Keratinocyte (primary cell): ENCODE results near the gene SHISAL2B. TPM values are rescaled to one million over a fixed set of nuclear protein-coding genes. Genes with fewer than 3 reads are reported as not detected.
"Not testable (repeated sequence)": the region's sequence is repeated elsewhere in the genome, so short reads cannot be mapped to it uniquely, and the experiment has no call there.

Experiments used
- DNase-seq: peaks from one replicate; pipeline ENCODE4 v3.0.0-alpha.2; 2011; ENCODE audit warnings: low read depth, missing footprints, low spot score
- FAIRE-seq: peaks from 2 replicates; lab custom pipeline; 2011; peaks lifted over from hg19 to GRCh38; lab: Jason Lieb, UNC
- H2AFZ ChIP-seq: 2 replicates; pipeline ENCODE4 v1.6.0; 2012; ENCODE audit warnings: low read length, control low read depth, inconsistent platforms; ENCODE audit not compliant: control insufficient read depth
- H3K27ac ChIP-seq: 2 replicates; pipeline ENCODE4 v1.5.1; 2011; ENCODE audit warnings: low read length; ENCODE audit not compliant: control insufficient read depth, insufficient read depth
- H3K27me3 ChIP-seq: 3 replicates; pipeline ENCODE4 v1.6.0; 2011; ENCODE audit warnings: low read length; ENCODE audit not compliant: control insufficient read depth, insufficient read depth; ENCODE audit errors: extremely low read depth
- H3K36me3 ChIP-seq, 2 experiments: 2 replicates in 1 of 2; 3 replicates in 1 of 2; pipeline ENCODE4 v1.5.1; 2011; ENCODE audit warnings: low read length in 2 of 2, mild to moderate bottlenecking in 1 of 2; ENCODE audit not compliant: control insufficient read depth in 2 of 2, insufficient read depth in 2 of 2; ENCODE audit errors: extremely low read depth in 1 of 2
- H3K4me1 ChIP-seq: 3 replicates; pipeline ENCODE4 v1.5.1; 2011; ENCODE audit warnings: low read length; ENCODE audit not compliant: control insufficient read depth, insufficient read depth; ENCODE audit errors: extremely low read depth
- H3K4me2 ChIP-seq: 3 replicates; pipeline ENCODE4 v1.6.0; 2011; ENCODE audit warnings: low read depth, low read length; ENCODE audit not compliant: control insufficient read depth, insufficient read depth; ENCODE audit errors: extremely low read depth
- H3K4me3 ChIP-seq, 3 experiments: fragments of 200-600 bp in 1 of 3; sonication (generic) in 1 of 3; 2 replicates in 2 of 3; 3 replicates in 1 of 3; pipeline ENCODE4 v1.5.1; 2011 to 2016; ENCODE audit warnings: low read length in 3 of 3, mild to moderate bottlenecking in 3 of 3, control low read depth in 2 of 3, inconsistent platforms in 1 of 3, low read depth in 1 of 3, mixed read lengths in 1 of 3, mixed run types in 1 of 3, moderate library complexity in 1 of 3; ENCODE audit not compliant: control insufficient read depth in 2 of 3, insufficient read depth in 2 of 3; ENCODE audit errors: extremely low read depth in 1 of 3
- H3K79me2 ChIP-seq: 2 replicates; pipeline ENCODE4 v1.6.0; 2012; ENCODE audit warnings: low read length; ENCODE audit not compliant: control insufficient read depth, insufficient read depth
- H3K9ac ChIP-seq: 3 replicates; pipeline ENCODE4 v1.6.0; 2011; ENCODE audit warnings: low read length; ENCODE audit not compliant: control insufficient read depth, insufficient read depth; ENCODE audit errors: extremely low read depth
- H3K9me1 ChIP-seq: 3 replicates; pipeline ENCODE4 v1.6.0; 2011; ENCODE audit warnings: low read length; ENCODE audit not compliant: control insufficient read depth, insufficient read depth; ENCODE audit errors: extremely low read depth
- H3K9me3 ChIP-seq: 2 replicates; pipeline ENCODE4 v1.5.1; 2012; ENCODE audit warnings: low read depth, low read length; ENCODE audit not compliant: control insufficient read depth
- H4K20me1 ChIP-seq: 3 replicates; pipeline ENCODE4 v1.6.0; 2011; ENCODE audit warnings: low read length; ENCODE audit not compliant: control insufficient read depth, insufficient read depth; ENCODE audit errors: extremely low read depth
- EZH2 ChIP-seq: IDR thresholded peaks from one replicate; pipeline ENCODE4 v1.6.1; 2012; ENCODE audit warnings: inconsistent platforms, mild to moderate bottlenecking, low read length, moderate library complexity
- dilution Hi-C: fragments of 300-500 bp; cut with MboI; formaldehyde crosslinking; loops from one replicate; pipeline ENCODE4 v1.7.0; 2020; ENCODE audit warnings: low sequenced_read_pairs; ENCODE audit not compliant: extremely low pct_ligation_motif_present
- polyA plus RNA-seq, 5 experiments: library from polyadenylated mRNA; depleted of rRNA in 3 of 5; stranded (reverse) in 3 of 5; stranded (forward) in 1 of 5; unstranded in 1 of 5; fragments of >200 nt; gene quantifications; 1 replicate in 1 of 5; 2 replicates in 3 of 5; 3 replicates in 1 of 5; pipeline versions ENCODE4 v1.2.1 to v1.2.3, GENCODE V29; 2011 to 2012; ENCODE audit warnings: missing spikeins in 2 of 5, low read depth in 1 of 5, low replicate concordance in 1 of 5
- TF ChIP-seq, protein P1 (sequence below), 3 experiments: IDR thresholded peaks in 1 of 3; conservative IDR thresholded peaks in 1 of 3; optimal IDR thresholded peaks in 1 of 3; 2 replicates in 2 of 3; 3 replicates in 1 of 3; pipeline versions ENCODE3 to v1.5.1; 2011; ENCODE audit warnings: low read length in 3 of 3, mild to moderate bottlenecking in 3 of 3, moderate library complexity in 2 of 3, control low read depth in 1 of 3, inconsistent platforms in 1 of 3; ENCODE audit not compliant: insufficient read depth in 2 of 3; ENCODE audit errors: extremely low read depth in 1 of 3

Gene SHISAL2B
- polyA plus RNA-seq, 1 donor (not counting 4 experiments of a cell fraction or from before 2014, with no cell fraction given) = not detected

DNA sequence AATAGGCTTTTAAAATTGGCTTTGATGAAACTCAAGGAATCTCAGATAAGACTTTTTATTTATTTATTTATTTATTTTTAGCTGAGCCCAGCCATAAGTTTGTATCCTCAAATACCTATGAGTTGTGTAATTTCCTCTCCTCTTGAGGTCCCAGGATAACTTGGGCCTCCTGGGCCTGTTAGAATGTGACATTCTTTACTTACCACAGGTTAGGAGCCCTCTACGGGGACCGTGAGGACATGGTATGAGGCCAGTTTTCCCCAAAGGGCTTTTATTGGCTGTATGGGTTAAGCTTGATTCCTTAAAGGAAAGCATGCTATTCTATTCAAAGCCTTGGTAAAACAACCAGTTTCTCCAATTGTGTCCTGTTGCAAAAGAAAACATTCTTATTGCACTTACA, 16.9 kb downstream of the SHISAL2B start:
- TF ChIP-seq, protein P1, sequence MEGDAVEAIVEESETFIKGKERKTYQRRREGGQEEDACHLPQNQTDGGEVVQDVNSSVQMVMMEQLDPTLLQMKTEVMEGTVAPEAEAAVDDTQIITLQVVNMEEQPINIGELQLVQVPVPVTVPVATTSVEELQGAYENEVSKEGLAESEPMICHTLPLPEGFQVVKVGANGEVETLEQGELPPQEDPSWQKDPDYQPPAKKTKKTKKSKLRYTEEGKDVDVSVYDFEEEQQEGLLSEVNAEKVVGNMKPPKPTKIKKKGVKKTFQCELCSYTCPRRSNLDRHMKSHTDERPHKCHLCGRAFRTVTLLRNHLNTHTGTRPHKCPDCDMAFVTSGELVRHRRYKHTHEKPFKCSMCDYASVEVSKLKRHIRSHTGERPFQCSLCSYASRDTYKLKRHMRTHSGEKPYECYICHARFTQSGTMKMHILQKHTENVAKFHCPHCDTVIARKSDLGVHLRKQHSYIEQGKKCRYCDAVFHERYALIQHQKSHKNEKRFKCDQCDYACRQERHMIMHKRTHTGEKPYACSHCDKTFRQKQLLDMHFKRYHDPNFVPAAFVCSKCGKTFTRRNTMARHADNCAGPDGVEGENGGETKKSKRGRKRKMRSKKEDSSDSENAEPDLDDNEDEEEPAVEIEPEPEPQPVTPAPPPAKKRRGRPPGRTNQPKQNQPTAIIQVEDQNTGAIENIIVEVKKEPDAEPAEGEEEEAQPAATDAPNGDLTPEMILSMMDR (optimal IDR thresholded peaks at IDR 0.05 in 1 of 3, IDR thresholded peaks at IDR 0.05 in 1 of 3, conservative IDR thresholded peaks at IDR 0.05 in 1 of 3; ENCODE audit: extremely low read depth in 1 of 3, insufficient read depth in 2 of 3, low read length in 3 of 3) = no peak
- no peak for TF ChIP-seq EZH2
- no peak overlapping the region for H3K9ac ChIP-seq
- H3K27me3 ChIP-seq = no peaks in the 10 kb centered on the region
- no peak overlapping the region for H3K4me2 ChIP-seq
- no peak overlapping the region for H3K4me3 ChIP-seq
- H3K4me1 ChIP-seq = no peaks in the 10 kb centered on the region
- dilution Hi-C loops = no loop called here
- no peaks in the 10 kb centered on the region for H3K9me3 ChIP-seq
- no peaks in the 10 kb centered on the region for H3K36me3 ChIP-seq
- FAIRE-seq (no peak), DNase-seq (no peak)
- no peaks in the 10 kb centered on the region for H4K20me1 ChIP-seq
- H3K27ac ChIP-seq = no peak overlapping the region
- no peaks in the 10 kb centered on the region for H3K9me1 ChIP-seq
- H2AFZ ChIP-seq = no peak overlapping the region
- no peaks in the 10 kb centered on the region for H3K79me2 ChIP-seq

DNA sequence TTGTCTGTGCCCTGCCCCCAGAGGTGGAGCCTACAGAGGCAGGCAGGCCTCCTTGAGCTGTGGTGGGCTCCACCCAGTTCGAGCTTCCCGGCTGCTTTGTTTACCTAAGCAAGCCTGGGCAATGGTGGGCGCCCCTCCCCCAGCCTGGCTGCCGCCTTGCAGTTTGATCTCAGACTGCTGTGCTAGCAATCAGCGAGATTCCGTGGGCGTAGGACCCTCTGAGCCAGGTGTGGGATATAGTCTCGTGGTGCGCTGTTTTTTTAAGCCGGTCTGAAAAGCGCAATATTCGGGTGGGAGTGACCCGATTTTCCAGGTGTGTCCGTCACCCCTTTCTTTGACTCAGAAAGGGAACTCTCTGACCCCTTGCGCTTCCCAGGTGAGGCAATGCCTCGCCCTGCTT, 24.2 kb downstream of the SHISAL2B start:
- H3K27me3 ChIP-seq, H3K4me1 ChIP-seq, dilution Hi-C loops, H3K9me3 ChIP-seq, H3K36me3 ChIP-seq, H3K4me3 ChIP-seq, H3K27ac ChIP-seq, H3K79me2 ChIP-seq, H4K20me1 ChIP-seq, DNase-seq, FAIRE-seq, H3K4me2 ChIP-seq, H2AFZ ChIP-seq, H3K9me1 ChIP-seq, H3K9ac ChIP-seq: not testable (repeated sequence)

DNA sequence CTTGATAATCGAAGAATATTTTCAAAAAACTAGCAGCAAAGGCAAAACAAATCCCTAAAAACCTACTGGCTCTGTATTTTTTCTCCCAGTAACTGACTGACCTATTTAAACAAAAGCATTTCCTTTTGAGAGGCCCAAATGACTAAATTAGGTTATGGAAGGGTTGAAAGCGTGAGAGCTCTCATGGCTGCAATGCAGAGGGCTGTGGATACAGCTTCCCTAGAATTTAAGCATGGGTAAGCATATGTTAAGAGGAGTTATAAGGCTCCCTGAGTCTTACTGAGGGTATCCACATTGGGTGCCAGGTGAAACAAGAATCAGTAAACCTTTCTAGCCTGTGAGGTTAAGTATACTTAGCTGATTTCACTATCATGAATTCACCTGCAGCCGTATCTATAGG, 32.3 kb downstream of the SHISAL2B start:
- no peak overlapping the region for H2AFZ ChIP-seq
- H3K4me2 ChIP-seq = no peak overlapping the region
- H4K20me1 ChIP-seq = no peaks in the 10 kb centered on the region
- H3K9me3 ChIP-seq = no peaks in the 10 kb centered on the region
- peaks cover 0 to 10% of the 10 kb centered on the region in 2 experiments for H3K36me3 ChIP-seq
- dilution Hi-C loops = no loop called here
- no peaks in the 10 kb centered on the region for H3K4me1 ChIP-seq
- FAIRE-seq (no peak), DNase-seq (no peak)
- H3K79me2 ChIP-seq = no peaks in the 10 kb centered on the region
- H3K27me3 ChIP-seq = no peaks in the 10 kb centered on the region
- H3K4me3 ChIP-seq = no peak overlapping the region
- H3K9me1 ChIP-seq = no peaks in the 10 kb centered on the region
- H3K27ac ChIP-seq = no peak overlapping the region
- TF ChIP-seq, protein P1 (optimal IDR thresholded peaks at IDR 0.05 in 1 of 3, IDR thresholded peaks at IDR 0.05 in 1 of 3, conservative IDR thresholded peaks at IDR 0.05 in 1 of 3; ENCODE audit: extremely low read depth in 1 of 3, insufficient read depth in 2 of 3, low read length in 3 of 3) = no peak
- no peak for TF ChIP-seq EZH2
- no peak overlapping the region for H3K9ac ChIP-seq
